Lower leg skin (tissue), 4 donors: ENCODE data around the gene RIC8B. TPM values are rescaled to one million over a fixed set of nuclear protein-coding genes. Genes with fewer than 3 reads are reported as not detected.

ENCODE experiments used
- DNase-seq, 2 donors: peaks; one replicate each; pipeline ENCODE4 v3.0.0-alpha.2; 2019; ENCODE audit warnings: low spot score in 2 of 2
- H3K4me3 ChIP-seq: fragments of 200-600 bp; sonication (generic); 2 replicates; pipeline ENCODE4 v1.5.1; 2017; ENCODE audit warnings: mild to moderate bottlenecking, low read depth; ENCODE audit not compliant: poor library complexity, severe bottlenecking
- POLR2A ChIP-seq, 2 donors: fragments of 450-650 bp; IDR thresholded peaks; one replicate each; pipeline ENCODE4 v1.6.1; 2016 to 2017; ENCODE audit warnings: antibody characterized with exemption in 2 of 2, mild to moderate bottlenecking in 1 of 2, moderate library complexity in 1 of 2
- WGBS, 2 donors: methylation state at CpG; one replicate each; pipeline ENCODE4 v1.1.5; 2018; 5-methylcytosine and 5-hydroxymethylcytosine counted together
- intact Hi-C: fragments of 100-400 bp; cut with DNase I; formaldehyde crosslinking; loops from one replicate; pipeline ENCODE4 v1.15.0; 2023; ENCODE audit warnings: low total_unique reads
- total RNA-seq, 4 donors: library from RNA; depleted of rRNA; stranded (reverse); fragments of >200 nt; gene quantifications; one replicate each; pipeline ENCODE4 v1.1.0, GENCODE V29; 2016
- TF ChIP-seq, protein P1 (sequence below), 3 donors: fragments of 450-650 bp; IDR thresholded peaks; one replicate each; pipeline ENCODE4 v1.5.1; 2016; ENCODE audit warnings: antibody characterized with exemption in 3 of 3, mild to moderate bottlenecking in 3 of 3, moderate library complexity in 2 of 3

The RIC8B gene
- total RNA-seq, 4 donors from 2014 or later, result 7.0 to 9.1 (median 8.3) TPM

DNA sequence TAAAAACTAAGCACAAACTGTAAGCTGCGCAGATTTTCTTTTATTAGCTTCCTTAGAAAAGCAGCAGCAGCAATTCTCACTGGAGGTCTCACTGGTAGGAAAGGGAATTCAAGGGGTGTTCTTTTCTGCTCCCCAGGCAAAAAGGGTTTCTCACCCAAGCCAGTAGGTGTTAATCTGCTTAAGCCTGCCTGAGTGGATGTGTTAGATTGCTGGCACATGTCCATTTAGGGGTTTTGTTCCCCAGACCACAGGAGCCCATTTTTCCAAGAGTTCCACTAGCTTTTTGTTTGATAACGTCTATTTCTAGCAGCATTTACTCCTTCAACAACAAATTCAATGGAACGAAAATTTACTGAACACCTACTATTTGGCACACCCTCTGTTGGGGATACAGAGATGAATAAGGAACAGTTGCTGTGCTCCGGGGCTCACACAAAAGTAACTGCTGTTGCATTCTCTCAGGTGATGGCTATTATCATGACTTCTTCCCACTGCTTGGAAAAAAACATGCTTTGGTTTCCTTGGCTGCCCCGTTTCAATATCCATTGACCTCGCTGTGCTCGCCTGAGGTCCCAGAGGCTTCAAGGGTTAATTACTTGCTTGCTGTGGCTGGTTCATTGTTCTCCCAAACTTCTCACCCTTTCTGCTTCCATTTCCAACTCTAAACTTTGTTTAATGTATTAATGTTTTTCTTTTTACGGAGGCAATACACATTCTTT, 31.1 kb upstream of the RIC8B start:
- intact Hi-C loops, result no loop called here
- DNase-seq, result peak in 1 of 2 donors; percentile 28
- WGBS, 2 donors, result 62 to 64% methylated on average over 8 of the region's 8 CpGs
- TF ChIP-seq, protein P1, sequence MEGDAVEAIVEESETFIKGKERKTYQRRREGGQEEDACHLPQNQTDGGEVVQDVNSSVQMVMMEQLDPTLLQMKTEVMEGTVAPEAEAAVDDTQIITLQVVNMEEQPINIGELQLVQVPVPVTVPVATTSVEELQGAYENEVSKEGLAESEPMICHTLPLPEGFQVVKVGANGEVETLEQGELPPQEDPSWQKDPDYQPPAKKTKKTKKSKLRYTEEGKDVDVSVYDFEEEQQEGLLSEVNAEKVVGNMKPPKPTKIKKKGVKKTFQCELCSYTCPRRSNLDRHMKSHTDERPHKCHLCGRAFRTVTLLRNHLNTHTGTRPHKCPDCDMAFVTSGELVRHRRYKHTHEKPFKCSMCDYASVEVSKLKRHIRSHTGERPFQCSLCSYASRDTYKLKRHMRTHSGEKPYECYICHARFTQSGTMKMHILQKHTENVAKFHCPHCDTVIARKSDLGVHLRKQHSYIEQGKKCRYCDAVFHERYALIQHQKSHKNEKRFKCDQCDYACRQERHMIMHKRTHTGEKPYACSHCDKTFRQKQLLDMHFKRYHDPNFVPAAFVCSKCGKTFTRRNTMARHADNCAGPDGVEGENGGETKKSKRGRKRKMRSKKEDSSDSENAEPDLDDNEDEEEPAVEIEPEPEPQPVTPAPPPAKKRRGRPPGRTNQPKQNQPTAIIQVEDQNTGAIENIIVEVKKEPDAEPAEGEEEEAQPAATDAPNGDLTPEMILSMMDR (IDR thresholded peaks at IDR 0.05), result no peak
- no peak for TF ChIP-seq POLR2A (IDR thresholded peaks at IDR 0.05)
- no peak overlapping the region for H3K4me3 ChIP-seq

DNA sequence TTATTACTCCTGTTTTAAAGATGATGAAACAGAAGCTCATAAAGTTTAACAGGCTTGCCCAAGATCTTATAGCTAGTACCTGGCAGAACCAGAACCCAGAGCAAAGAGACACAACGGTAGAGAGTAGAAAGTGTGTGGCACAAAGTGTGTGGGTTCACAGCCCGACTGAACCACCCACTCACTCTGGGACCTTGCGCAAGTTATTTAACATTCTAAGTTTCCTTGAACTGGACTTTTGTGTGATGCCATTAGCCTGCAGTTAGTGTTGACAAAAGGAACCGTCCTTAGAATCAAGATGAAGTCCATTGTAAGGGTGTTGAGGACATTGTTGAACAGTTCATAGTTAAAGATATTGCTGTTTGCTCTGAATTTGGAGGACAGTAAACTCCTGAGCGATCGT, 29.9 kb upstream of the RIC8B start:
- H3K4me3 ChIP-seq, result no peak overlapping the region
- DNase-seq, result no peak
- TF ChIP-seq, protein P1 (IDR thresholded peaks at IDR 0.05), result no peak
- TF ChIP-seq POLR2A (IDR thresholded peaks at IDR 0.05), result no peak
- WGBS, 2 donors, result 79 to 87% methylated on average over 6 of the region's 6 CpGs
- intact Hi-C loops, result no loop called here

DNA sequence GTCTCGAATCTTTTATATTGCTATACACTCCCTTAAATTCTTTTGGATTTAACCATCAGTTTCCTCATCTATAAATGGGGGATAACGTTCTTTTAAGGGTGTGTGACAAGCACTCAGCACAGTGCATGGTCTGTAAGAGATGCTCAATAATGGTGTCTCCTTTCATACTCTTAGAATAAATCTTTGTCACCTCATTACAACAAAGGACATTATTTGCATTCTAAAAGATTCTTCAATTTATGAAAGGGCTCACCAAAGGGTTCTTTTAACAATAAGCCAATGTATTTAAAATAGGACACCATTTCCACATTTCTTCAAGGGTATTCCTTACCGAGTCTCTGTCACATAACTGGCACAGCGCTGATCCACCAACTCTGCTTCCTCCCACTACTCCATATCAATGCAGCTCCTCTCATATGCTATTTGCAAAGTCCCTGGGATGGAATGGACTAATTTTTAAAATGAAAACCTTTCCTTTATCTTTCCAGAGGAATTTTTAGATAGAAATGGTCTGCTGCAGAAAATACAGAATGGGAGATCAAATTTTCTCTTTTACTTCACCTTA, 29.2 kb upstream of the RIC8B start:
- no peak for TF ChIP-seq POLR2A (IDR thresholded peaks at IDR 0.05)
- TF ChIP-seq, protein P1 (IDR thresholded peaks at IDR 0.05), result no peak
- intact Hi-C loops, result no loop called here
- H3K4me3 ChIP-seq, result no peak overlapping the region
- 84 to 85% methylated on average over 4 of the region's 4 CpGs for WGBS, 2 donors
- no peak for DNase-seq

DNA sequence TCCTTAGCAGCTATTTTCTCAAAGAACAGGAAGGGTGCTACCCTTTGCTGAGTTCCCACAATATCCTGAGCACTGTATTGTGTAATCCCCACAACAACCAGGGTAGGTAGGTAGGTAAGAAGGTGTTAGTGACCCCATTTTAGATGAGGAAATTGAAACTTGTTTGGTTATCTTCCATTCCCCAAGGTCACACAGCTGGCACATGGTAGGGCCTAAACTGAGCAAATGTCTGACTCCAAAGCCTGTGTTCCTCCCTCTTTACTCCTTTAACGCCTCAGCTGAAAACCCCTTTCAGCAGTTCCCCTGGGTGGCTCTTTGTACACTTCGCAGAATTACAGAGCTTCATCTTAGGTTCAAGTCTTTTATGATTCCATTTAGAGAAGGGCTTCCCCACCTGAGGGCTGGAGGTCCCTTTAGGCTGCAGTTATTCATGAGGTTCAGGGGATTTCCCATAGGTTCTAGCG, 26.5 kb upstream of the RIC8B start:
- no peak overlapping the region for H3K4me3 ChIP-seq
- WGBS, 2 donors, result 75 to 89% methylated on average over 3 of the region's 3 CpGs
- intact Hi-C loops, result no loop called here
- DNase-seq, result no peak
- no peak for TF ChIP-seq POLR2A (IDR thresholded peaks at IDR 0.05)
- TF ChIP-seq, protein P1 (IDR thresholded peaks at IDR 0.05), result no peak

DNA sequence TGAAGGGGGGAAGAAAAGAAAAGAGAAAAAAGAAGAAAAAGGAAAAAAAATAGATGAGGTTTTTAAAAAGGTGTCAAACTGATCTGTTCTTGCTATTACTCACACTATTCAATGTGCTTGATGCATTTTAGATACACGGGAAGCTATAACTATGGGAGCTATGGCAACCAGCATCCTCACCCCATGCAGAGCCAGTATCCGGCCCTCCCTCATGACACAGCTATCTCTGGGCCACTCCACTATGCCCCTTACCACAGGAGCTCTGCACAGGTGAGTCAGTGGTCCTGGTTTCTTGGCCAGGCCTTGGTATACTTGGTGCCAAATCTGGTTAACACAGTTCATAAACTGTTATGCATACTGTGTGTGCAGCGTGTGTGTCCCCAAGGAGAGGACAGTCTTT, 24.0 kb upstream of the RIC8B start:
- no peak for DNase-seq
- TF ChIP-seq, protein P1 (IDR thresholded peaks at IDR 0.05), result no peak
- TF ChIP-seq POLR2A (IDR thresholded peaks at IDR 0.05), result no peak
- H3K4me3 ChIP-seq, result no peak overlapping the region
- WGBS, 2 donors, result 77 to 85% methylated on average over 3 of the region's 3 CpGs
- intact Hi-C loops, result no loop called here
